Thoracic aorta (tissue), 2 donors: ENCODE results near the gene B4GAT1. TPM values are rescaled to one million over a fixed set of nuclear protein-coding genes. Genes with fewer than 3 reads are reported as not detected.
A peak's percentile ranks its signal among the peaks of the same experiment; 100 is the strongest.

Experiments
- ATAC-seq: fragments of 150-250 bp; one replicate; pipeline ENCODE4 v1.8.0; 2017; ENCODE audit warnings: low read depth; ENCODE audit not compliant: insufficient number of reproducible peaks, low FRiP score
- DNase-seq: peaks from one replicate; pipeline ENCODE4 v3.0.0-alpha.2; 2020; ENCODE audit warnings: low spot score
- H3K27ac ChIP-seq, 2 donors: fragments of 200-600 bp; sonication (generic); 1 replicate in 1 of 2; 2 replicates in 1 of 2; pipeline ENCODE4 v1.5.1; 2016; ENCODE audit warnings: mild to moderate bottlenecking in 2 of 2, moderate library complexity in 2 of 2
- H3K27me3 ChIP-seq: fragments of 200-600 bp; sonication (generic); replicated peaks from 2 replicates; pipeline ENCODE4 v1.6.0; 2016; ENCODE audit warnings: mild to moderate bottlenecking; ENCODE audit not compliant: insufficient read depth
- H3K36me3 ChIP-seq: fragments of 200-600 bp; sonication (generic); one replicate; pipeline ENCODE4 v1.5.1; 2016
- H3K4me1 ChIP-seq, 2 donors: fragments of 200-600 bp; sonication (generic); 1 replicate in 1 of 2; 2 replicates in 1 of 2; pipeline versions ENCODE4 v1.5.1 to v1.6.0; 2016; ENCODE audit warnings: low read depth in 2 of 2, mild to moderate bottlenecking in 1 of 2; ENCODE audit not compliant: control insufficient read depth in 1 of 2
- H3K4me3 ChIP-seq: fragments of 200-600 bp; sonication (generic); 2 replicates; pipeline ENCODE4 v1.5.1; 2016; ENCODE audit warnings: mild to moderate bottlenecking
- H3K9me3 ChIP-seq: fragments of 200-600 bp; sonication (generic); 2 replicates; pipeline ENCODE4 v1.5.1; 2016
- CTCF ChIP-seq: fragments of 200-600 bp; sonication (generic); IDR thresholded peaks from one replicate; pipeline ENCODE4 v1.5.1; 2019; ENCODE audit warnings: antibody characterized with exemption
- total RNA-seq, 2 donors: library from RNA; depleted of rRNA; stranded (reverse); fragments of >200 nt; gene quantifications; one replicate each; pipeline versions ENCODE4 v1.1.0 to v1.2.3, GENCODE V29; 2016

The B4GAT1 gene
- total RNA-seq, 2 donors from 2014 or later = 15.7 to 34.1 TPM

DNA sequence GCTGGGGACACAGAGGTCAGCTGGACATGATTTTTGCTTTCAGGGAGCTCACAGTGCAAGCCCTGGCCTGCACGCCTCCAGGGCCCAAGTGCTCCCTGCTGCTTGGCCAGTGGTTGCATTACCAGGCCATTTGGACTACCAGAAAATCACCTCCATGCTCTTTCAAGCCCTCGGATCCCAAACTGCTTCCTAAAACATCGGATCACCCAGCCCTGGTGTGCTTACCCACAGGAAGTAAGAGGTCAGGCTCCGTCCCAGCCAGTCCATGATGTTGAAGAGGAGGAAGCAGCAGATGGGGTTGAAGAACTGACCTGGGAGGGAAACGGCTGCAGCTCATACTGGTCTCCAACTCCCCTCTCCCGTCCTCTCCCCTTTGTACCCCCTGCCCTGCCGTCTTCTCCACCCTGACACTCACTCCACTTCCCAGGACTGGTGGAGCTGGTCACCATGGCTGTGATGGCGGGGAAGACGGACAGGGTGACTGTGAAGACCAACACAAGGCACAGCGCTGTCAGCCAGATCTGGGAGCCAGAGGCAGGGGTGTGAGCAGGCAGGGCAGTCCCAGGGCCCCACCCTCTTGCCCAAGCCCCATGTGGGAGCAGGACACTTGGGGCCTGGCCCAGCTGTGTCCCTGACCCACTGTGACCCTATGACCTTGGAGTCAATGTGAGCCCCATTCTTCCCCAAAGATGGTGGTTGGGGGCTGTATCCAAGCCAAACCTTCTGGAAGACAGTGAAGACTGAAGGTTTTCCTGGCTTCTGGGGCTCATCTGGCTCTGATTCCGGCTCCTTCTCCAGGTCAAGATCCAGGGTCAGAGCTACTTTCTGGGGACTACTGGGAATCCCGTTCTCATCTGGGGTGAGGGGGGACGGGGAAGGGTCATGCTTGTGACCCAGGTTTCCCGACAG is 18.5 kb upstream of the B4GAT1 start:
- Histone ChIP-seq H3K9me3 (no peaks in the 10 kb centered on the region), H3K27me3 (no peaks in the 10 kb centered on the region), H3K4me1 (peaks cover 0 to 3% of the 10 kb centered on the region in 2 donors), H3K36me3 (no peaks in the 10 kb centered on the region), H3K27ac (no peak overlapping the region), H3K4me3 (no peak overlapping the region)
- no peak for TF ChIP-seq CTCF
- no peak for ATAC-seq
- DNase-seq = no peak

DNA sequence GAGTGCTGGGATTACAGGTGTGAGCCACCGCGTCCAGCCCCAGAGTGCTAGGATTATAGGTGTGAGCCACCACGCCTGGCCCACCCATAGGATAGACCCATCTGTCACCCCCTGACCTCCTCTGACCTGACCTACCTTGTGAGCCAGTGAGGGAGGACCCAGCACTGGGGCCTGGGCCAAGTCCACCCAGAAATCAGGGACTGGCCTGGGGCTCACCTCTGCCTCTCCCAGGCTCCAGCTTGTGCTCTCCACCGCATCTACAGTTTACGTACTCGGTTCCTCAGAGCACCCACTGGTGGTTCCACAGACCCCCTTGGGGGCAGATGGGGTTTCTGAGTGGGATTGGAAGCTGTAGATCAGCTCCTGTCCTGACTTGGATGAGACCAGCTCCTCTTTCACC is 17.7 kb upstream of the B4GAT1 start:
- ATAC-seq (no peak), DNase-seq (no peak)
- H3K27me3 ChIP-seq = no peaks in the 10 kb centered on the region
- no peaks in the 10 kb centered on the region for H3K36me3 ChIP-seq
- no peaks in the 10 kb centered on the region for H3K9me3 ChIP-seq
- TF ChIP-seq CTCF = no peak
- no peak overlapping the region for H3K4me3 ChIP-seq
- H3K27ac ChIP-seq = no peak overlapping the region
- H3K4me1 ChIP-seq = no peaks in the 10 kb centered on the region

- H3K36me3 ChIP-seq = no peaks in the 10 kb centered on the region
- H3K9me3 ChIP-seq = no peaks in the 10 kb centered on the region
- H3K4me3 ChIP-seq = no peak overlapping the region
- no peak for DNase-seq
- no peak for ATAC-seq
- no peak overlapping the region for H3K27ac ChIP-seq
- peak; percentile 38 for TF ChIP-seq CTCF
- no peaks in the 10 kb centered on the region for H3K4me1 ChIP-seq
- no peaks in the 10 kb centered on the region for H3K27me3 ChIP-seq
Observed at GRCh38 chr11:66363805-66364535, 16.5 kb upstream of the B4GAT1 start.

DNA sequence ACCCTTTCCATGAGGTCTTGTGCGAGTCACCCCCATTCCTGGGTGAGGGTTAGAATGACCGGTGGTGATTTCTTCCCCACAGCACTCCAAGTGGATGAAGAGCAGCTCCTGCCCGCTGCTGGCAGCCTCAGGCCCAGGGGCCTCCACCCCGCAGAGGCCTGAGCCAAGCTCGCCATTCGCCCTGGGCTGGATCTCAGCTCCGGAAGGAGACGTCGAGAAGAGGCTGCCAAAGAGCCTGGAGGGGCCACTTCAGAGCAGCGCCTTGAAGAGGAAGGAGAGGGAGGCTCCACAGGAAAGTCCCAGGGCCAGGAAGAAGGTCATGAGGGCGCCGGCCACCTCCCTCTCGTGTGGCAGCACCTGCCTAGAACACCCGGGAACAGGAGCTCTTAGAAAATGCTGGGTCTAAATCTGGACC is 15.8 kb upstream of the B4GAT1 start:
- TF ChIP-seq CTCF = no peak
- Histone ChIP-seq H3K4me3 (no peak overlapping the region), H3K27me3 (no peaks in the 10 kb centered on the region), H3K4me1 (no peaks in the 10 kb centered on the region), H3K9me3 (no peaks in the 10 kb centered on the region), H3K27ac (no peak overlapping the region), H3K36me3 (no peaks in the 10 kb centered on the region)
- no peak for DNase-seq
- no peak for ATAC-seq

GRCh38 chr11:66362481-66363147 is 15.2 kb upstream of the B4GAT1 start:
- no peaks in the 10 kb centered on the region for H3K27me3 ChIP-seq
- no peak for TF ChIP-seq CTCF
- DNase-seq (no peak), ATAC-seq (no peak)
- H3K27ac ChIP-seq = no peak overlapping the region
- no peaks in the 10 kb centered on the region for H3K9me3 ChIP-seq
- H3K4me1 ChIP-seq = no peaks in the 10 kb centered on the region
- no peak overlapping the region for H3K4me3 ChIP-seq
- no peaks in the 10 kb centered on the region for H3K36me3 ChIP-seq
